Measurements from ENCODE around the gene PLEKHJ1.

The PLEKHJ1 gene

GRCh38 chr19:2271234-2272103 lies 35.3 kb upstream of the PLEKHJ1 start:
- Histone ChIP-seq H3K27me3 (no peaks in the 10 kb centered on the region), H3K4me3 (peak overlapping the region; percentile 93 to 100 (median 100)), H3K9me3 (replicated peaks in 1 of 11) (no peaks in the 10 kb centered on the region; a peak in 1 of 22 replicates), H3K4me2 (peak overlapping the region; percentile 93 to 100 (median 100)), H3K27ac (peak overlapping the region; percentile 50 to 100 (median 99); a peak in 21 of 22 replicates), H3K9ac (peak overlapping the region; percentile 96 to 100 (median 99)), H3K4me1 (peaks cover 63 to 73% (median 72%) of the 10 kb centered on the region in 10 experiments), H4K20me1 (peaks cover 63 to 71% (median 70%) of the 10 kb centered on the region in 11 experiments), H3K36me3 (peaks cover 44 to 53% (median 50%) of the 10 kb centered on the region in 11 experiments)
- no peak for TF ChIP-seq Cebpa-rat (IDR thresholded peaks at IDR 0.05)

- Histone ChIP-seq H3K27ac (peak overlapping the region; percentile 91 to 100 (median 99)), H3K9me3 (replicated peaks in 1 of 11) (no peaks in the 10 kb centered on the region; a peak in 1 of 22 replicates), H3K36me3 (peaks cover 36 to 45% (median 41%) of the 10 kb centered on the region in 11 experiments), H4K20me1 (peaks cover 54 to 63% (median 62%) of the 10 kb centered on the region in 11 experiments), H3K27me3 (no peaks in the 10 kb centered on the region), H3K4me1 (peaks cover 63 to 73% (median 72%) of the 10 kb centered on the region in 10 experiments), H3K9ac (peak overlapping the region; percentile 96 to 100 (median 99)), H3K4me3 (peak overlapping the region; percentile 93 to 100 (median 100)), H3K4me2 (peak overlapping the region; percentile 93 to 100 (median 100))
- TF ChIP-seq Cebpa-rat (IDR thresholded peaks at IDR 0.05): peak in 5 of 11 experiments; percentile 23 to 77 (median 58); a peak in 8 of 22 replicates
Observed at GRCh38 chr19:2270423-2271233, 34.5 kb upstream of the PLEKHJ1 start.

- peak overlapping the region; percentile 93 to 100 (median 100) for H3K4me3 ChIP-seq
Observed at GRCh38 chr19:2270157-2270422, 34.0 kb upstream of the PLEKHJ1 start.

GRCh38 chr19:2269244-2270156 lies 33.4 kb upstream of the PLEKHJ1 start:
- Histone ChIP-seq H3K4me3 (peak overlapping the region; percentile 93 to 100 (median 100)), H3K27me3 (no peaks in the 10 kb centered on the region), H3K4me2 (peak overlapping the region; percentile 82 to 97 (median 93); a peak in 21 of 22 replicates), H3K4me1 (peaks cover 63 to 74% (median 72%) of the 10 kb centered on the region in 10 experiments), H4K20me1 (peaks cover 48 to 52% (median 50%) of the 10 kb centered on the region in 11 experiments), H3K36me3 (peaks cover 31 to 39% (median 37%) of the 10 kb centered on the region in 11 experiments), H3K27ac (peak overlapping the region; percentile 91 to 100 (median 99)), H3K9ac (peak overlapping the region; percentile 96 to 100 (median 99)), H3K9me3 (replicated peaks in 1 of 11) (no peaks in the 10 kb centered on the region; a peak in 1 of 22 replicates)
- TF ChIP-seq Cebpa-rat (IDR thresholded peaks at IDR 0.05): no peak

More at GRCh38 chr19:2270157-2270422, 34.0 kb upstream of the PLEKHJ1 start:
- peaks cover 63 to 73% (median 72%) of the 10 kb centered on the region in 10 experiments for H3K4me1 ChIP-seq
- no peaks in the 10 kb centered on the region for H3K27me3 ChIP-seq
- H3K9me3 ChIP-seq (replicated peaks in 1 of 11): no peaks in the 10 kb centered on the region; a peak in 1 of 22 replicates
- H4K20me1 ChIP-seq: peaks cover 49 to 58% (median 56%) of the 10 kb centered on the region in 11 experiments
- H3K4me2 ChIP-seq: peak overlapping the region; percentile 21 to 93 (median 57); a peak in 20 of 22 replicates
- peak overlapping the region; percentile 96 to 100 (median 99) for H3K9ac ChIP-seq
- no peak for TF ChIP-seq Cebpa-rat (IDR thresholded peaks at IDR 0.05)
- peaks cover 31 to 40% (median 37%) of the 10 kb centered on the region in 11 experiments for H3K36me3 ChIP-seq
- H3K27ac ChIP-seq: peak overlapping the region; percentile 91 to 100 (median 99)

- peak overlapping the region; percentile 93 to 100 (median 100) for H3K4me3 ChIP-seq
- H3K4me2 ChIP-seq: peak overlapping the region; percentile 82 to 97 (median 92)
- TF ChIP-seq Cebpa-rat (IDR thresholded peaks at IDR 0.05): no peak
- peak overlapping the region; percentile 62 to 100 (median 98); a peak in 21 of 22 replicates for H3K27ac ChIP-seq
- H3K27me3 ChIP-seq: no peaks in the 10 kb centered on the region
- no peaks in the 10 kb centered on the region; a peak in 1 of 22 replicates for H3K9me3 ChIP-seq (replicated peaks in 1 of 11)
- peaks cover 41 to 45% (median 44%) of the 10 kb centered on the region in 11 experiments for H4K20me1 ChIP-seq
- peaks cover 62 to 73% (median 72%) of the 10 kb centered on the region in 10 experiments for H3K4me1 ChIP-seq
- H3K36me3 ChIP-seq: peaks cover 25 to 32% (median 31%) of the 10 kb centered on the region in 11 experiments
- peak overlapping the region; percentile 78 to 100 (median 99) for H3K9ac ChIP-seq
Observed at GRCh38 chr19:2268861-2269243, 32.7 kb upstream of the PLEKHJ1 start.

- H3K27ac ChIP-seq: peak overlapping the region in 10 of 11 experiments; percentile 74 to 100 (median 98); a peak in 20 of 22 replicates
- H3K9me3 ChIP-seq (replicated peaks in 1 of 11): no peaks in the 10 kb centered on the region; a peak in 1 of 22 replicates
- peaks cover 39 to 41% (median 40%) of the 10 kb centered on the region in 11 experiments for H4K20me1 ChIP-seq
- H3K4me1 ChIP-seq: peaks cover 64 to 74% (median 73%) of the 10 kb centered on the region in 10 experiments
- no peaks in the 10 kb centered on the region for H3K27me3 ChIP-seq
- peak overlapping the region; percentile 82 to 97 (median 92); a peak in 21 of 22 replicates for H3K4me2 ChIP-seq
- peak overlapping the region; percentile 93 to 100 (median 100); a peak in 19 of 20 replicates for H3K4me3 ChIP-seq
- H3K36me3 ChIP-seq: peaks cover 24 to 32% (median 30%) of the 10 kb centered on the region in 11 experiments
- peak overlapping the region; percentile 31 to 100 (median 98); a peak in 17 of 22 replicates for H3K9ac ChIP-seq
- no peak for TF ChIP-seq Cebpa-rat (IDR thresholded peaks at IDR 0.05)
Observed at GRCh38 chr19:2268480-2268830, 32.3 kb upstream of the PLEKHJ1 start.

- Histone ChIP-seq H3K4me1 (peaks cover 57 to 69% (median 63%) of the 10 kb centered on the region in 10 experiments), H3K9me3 (replicated peaks in 1 of 11) (no peaks in the 10 kb centered on the region; a peak in 1 of 22 replicates), H4K20me1 (peaks cover 18 to 20% (median 19%) of the 10 kb centered on the region in 11 experiments), H3K27ac (peak overlapping the region; percentile 36 to 95 (median 71); a peak in 21 of 22 replicates), H3K4me2 (peak overlapping the region; percentile 82 to 97 (median 92)), H3K4me3 (peak overlapping the region in 8 of 10 experiments; percentile 8 to 52 (median 31); a peak in 10 of 20 replicates), H3K9ac (peak overlapping the region; percentile 41 to 100 (median 64); a peak in 20 of 22 replicates), H3K36me3 (peaks cover 3 to 11% (median 9%) of the 10 kb centered on the region in 11 experiments), H3K27me3 (no peaks in the 10 kb centered on the region)
- TF ChIP-seq Cebpa-rat (IDR thresholded peaks at IDR 0.05): no peak
Observed at GRCh38 chr19:2266183-2266993, 30.3 kb upstream of the PLEKHJ1 start.
